NCI-H1436 treated with DMSO at 0.1 percent for 48 hours (cell line): ENCODE results near the gene HUS1B.
"Not testable (repeated sequence)": the region's sequence is repeated elsewhere in the genome, so short reads cannot be mapped to it uniquely, and the experiment has no call there.

Source experiments
- DNase-seq: peaks from one replicate; lab custom pipeline; 2025; lab: John Stamatoyannopoulos, UW

Gene HUS1B

GRCh38 chr6:678520-678919 is 21.6 kb upstream of the HUS1B start:
- DNase-seq: no peak

- DNase-seq: no peak
Observed at GRCh38 chr6:677919-678318, 21.0 kb upstream of the HUS1B start.

GRCh38 chr6:674956-675355 is 18.1 kb upstream of the HUS1B start:
- no peak for DNase-seq

GRCh38 chr6:674406-674805 is 17.5 kb upstream of the HUS1B start:
- no peak for DNase-seq

- DNase-seq: no peak
Observed at GRCh38 chr6:667253-667927, 10.5 kb upstream of the HUS1B start.

GRCh38 chr6:665403-666267 is 8.7 kb upstream of the HUS1B start:
- no peak for DNase-seq

- DNase-seq: not testable (repeated sequence)
Observed at GRCh38 chr6:663788-664187, 6.9 kb upstream of the HUS1B start.

- peak; percentile 56 for DNase-seq
Observed at GRCh38 chr6:659716-660581, 3.0 kb upstream of the HUS1B start.

GRCh38 chr6:658244-658643 is 1.3 kb upstream of the HUS1B start:
- DNase-seq: no peak

GRCh38 chr6:657743-658142 is 843 bp upstream of the HUS1B start:
- no peak for DNase-seq

GRCh38 chr6:654136-654535 is 2.8 kb downstream of the HUS1B start:
- no peak for DNase-seq

GRCh38 chr6:652865-653264 is 4.0 kb downstream of the HUS1B start:
- no peak for DNase-seq

- DNase-seq: no peak
Observed at GRCh38 chr6:650098-650497, 6.8 kb downstream of the HUS1B start.

- DNase-seq: no peak
Observed at GRCh38 chr6:642805-643204, 14.1 kb downstream of the HUS1B start.

GRCh38 chr6:641225-641985 is 15.5 kb downstream of the HUS1B start:
- no peak for DNase-seq

GRCh38 chr6:636488-636887 is 20.4 kb downstream of the HUS1B start:
- DNase-seq: no peak

- DNase-seq: no peak
Observed at GRCh38 chr6:635233-635632, 21.7 kb downstream of the HUS1B start.

GRCh38 chr6:633611-634010 is 23.3 kb downstream of the HUS1B start:
- no peak for DNase-seq

- DNase-seq: no peak
Observed at GRCh38 chr6:628766-629165, 28.1 kb downstream of the HUS1B start.

GRCh38 chr6:626236-626635 is 30.7 kb downstream of the HUS1B start:
- no peak for DNase-seq

- DNase-seq: no peak
Observed at GRCh38 chr6:624979-625378, 31.9 kb downstream of the HUS1B start.

- DNase-seq: no peak
Observed at GRCh38 chr6:622462-622861, 34.4 kb downstream of the HUS1B start.
